GM18517 (cell line): ENCODE results near the gene METTL1.

Source experiments
- ATAC-seq: cut with Tn5 transposase; IDR thresholded peaks from one replicate; pipeline ENCODE4 v1.9.1; 2021; ENCODE audit warnings: mild to moderate bottlenecking, moderate library complexity; ENCODE audit not compliant: unreplicated experiment

The METTL1 gene

DNA sequence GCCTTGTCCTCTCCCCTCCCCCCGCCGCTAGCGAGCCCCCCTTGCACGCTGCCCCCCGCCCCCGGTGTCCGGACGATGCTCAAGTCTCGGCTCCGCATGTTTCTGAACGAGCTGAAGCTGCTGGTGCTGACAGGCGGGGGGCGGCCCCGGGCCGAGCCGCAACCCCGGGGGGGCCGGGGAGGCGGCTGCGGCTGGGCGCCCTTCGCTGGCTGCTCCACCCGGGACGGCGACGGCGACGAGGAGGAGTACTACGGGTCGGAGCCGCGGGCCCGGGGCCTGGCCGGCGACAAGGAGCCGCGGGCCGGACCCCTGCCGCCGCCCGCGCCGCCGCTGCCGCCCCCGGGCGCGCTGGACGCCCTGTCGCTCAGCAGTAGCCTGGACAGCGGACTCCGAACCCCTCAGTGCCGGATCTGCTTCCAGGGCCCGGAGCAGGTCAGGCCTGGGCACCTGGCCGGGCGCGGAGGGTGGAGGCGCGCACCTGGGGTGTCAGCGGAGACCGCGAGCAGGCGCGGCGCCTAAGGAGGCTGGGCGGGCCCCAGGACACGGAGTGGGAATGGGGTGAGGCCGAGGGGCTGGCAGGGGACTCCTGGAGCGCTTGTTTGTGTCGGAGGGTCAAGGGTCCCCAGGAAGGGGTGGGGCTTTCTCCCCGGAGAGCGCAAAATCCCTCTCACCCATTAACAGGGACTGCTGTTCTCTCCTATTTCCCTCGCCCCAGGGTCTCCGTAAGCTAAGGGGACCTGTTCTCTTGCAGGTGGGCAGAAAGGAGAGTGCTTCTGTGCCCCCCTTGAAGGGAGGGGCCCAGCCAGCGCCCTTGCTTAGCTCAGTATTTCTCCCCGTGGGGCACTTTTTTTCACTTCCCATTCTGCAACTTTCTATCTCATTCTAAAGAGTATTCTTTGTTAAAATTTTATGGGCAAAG lies 16.2 kb downstream of the METTL1 start:
- ATAC-seq, result no peak

DNA sequence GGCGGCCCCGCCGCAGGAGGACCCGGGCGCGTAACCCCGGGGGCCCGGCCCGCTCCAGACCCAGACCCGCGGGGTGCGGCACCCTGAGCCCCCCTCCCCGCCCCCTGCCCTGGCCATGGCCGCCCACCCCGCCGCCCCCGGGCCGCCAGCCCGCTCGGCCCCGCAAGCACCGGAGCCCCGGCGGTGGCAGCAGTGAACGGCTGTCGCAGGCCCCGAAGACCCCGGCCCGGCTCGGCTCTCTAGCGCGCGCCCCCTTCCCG lies 16.8 kb downstream of the METTL1 start:
- no peak for ATAC-seq

DNA sequence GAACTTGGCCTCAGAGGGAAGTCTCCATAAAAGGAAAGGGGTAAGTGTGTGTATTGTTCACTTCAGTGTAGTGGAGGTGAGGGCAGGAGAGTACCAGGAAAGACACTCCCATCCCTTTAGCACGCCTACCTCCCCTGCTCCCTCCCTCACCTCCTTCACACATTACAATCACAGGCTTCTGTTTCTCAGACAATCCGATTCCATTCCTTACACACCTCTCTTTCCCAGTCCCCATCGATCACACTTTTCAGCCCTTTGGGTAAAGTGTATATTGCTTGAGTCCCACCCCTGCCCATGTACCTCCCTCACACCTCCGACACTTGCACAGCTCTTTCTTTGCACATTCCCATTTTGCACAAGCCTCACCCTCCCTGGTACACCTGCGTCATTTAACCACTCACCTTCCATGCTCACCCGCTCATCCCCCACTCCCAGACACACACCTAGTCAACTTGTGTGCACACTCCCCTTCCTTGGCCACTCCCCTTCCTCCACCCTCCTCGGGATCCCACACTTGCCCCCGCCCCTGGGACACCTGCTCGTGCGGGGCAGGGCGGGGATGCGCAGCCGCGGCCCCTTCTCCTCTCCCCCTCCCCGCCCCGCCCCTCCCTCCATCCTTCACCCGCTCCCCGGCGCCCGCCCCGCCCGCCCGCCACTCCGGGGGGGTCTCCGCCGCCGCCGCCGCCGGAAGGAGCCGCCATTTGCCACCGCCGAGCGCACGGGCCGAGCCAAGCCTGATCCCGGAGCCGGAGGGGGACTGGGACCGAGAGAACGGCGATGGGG lies 17.3 kb downstream of the METTL1 start, which contains the start of gene MARCHF9:
TSS of gene MARCHF9 (plus strand) at position 693 of the 783 bp plus-strand sequence. CDS start 426 bp downstream, outside the sequence.
- peak; percentile 34 for ATAC-seq

DNA sequence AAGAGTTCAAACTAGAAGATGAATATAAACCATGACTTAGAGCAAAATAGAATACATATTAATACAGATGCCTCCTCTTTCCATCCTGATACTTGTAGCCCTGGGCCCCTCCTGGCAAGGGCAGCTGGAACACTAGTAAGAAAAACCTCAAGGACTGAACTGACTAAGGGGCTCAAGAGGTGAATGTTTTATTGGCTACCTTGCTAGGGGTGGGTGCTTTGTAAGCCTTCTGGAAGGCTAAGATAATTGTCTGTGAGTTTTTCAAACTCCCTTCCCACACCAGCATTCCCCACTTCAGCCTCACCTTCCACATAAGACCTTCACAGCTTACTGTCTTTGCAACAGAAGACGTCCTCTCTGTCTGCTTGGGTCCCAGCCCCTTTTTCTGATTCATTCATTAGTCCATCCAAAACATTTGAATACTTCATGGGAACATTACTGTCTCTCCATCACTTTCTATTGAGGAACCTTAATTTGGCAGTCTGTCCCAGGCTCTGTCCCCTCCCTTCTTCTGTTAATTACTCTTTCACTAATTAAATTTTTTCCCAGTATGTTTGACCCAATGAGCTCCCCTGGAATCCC lies 18.1 kb downstream of the METTL1 start:
- ATAC-seq, result no peak

DNA sequence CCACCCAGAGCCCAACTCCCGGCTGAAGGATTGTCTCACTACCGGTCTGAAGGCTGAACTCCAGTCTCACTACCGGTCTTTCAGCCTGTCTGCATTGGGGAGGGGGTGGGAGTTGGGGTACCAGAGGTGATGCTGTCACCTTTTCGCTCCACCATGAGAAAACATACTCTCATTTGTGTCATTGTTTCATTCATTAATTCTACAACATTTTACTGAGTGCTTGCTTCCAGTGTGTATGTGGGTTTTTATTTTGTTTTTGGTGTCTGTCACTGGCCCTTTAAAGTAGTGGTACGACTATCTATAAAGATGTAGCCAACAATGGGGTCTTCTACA lies 19.3 kb downstream of the METTL1 start:
- no peak for ATAC-seq

DNA sequence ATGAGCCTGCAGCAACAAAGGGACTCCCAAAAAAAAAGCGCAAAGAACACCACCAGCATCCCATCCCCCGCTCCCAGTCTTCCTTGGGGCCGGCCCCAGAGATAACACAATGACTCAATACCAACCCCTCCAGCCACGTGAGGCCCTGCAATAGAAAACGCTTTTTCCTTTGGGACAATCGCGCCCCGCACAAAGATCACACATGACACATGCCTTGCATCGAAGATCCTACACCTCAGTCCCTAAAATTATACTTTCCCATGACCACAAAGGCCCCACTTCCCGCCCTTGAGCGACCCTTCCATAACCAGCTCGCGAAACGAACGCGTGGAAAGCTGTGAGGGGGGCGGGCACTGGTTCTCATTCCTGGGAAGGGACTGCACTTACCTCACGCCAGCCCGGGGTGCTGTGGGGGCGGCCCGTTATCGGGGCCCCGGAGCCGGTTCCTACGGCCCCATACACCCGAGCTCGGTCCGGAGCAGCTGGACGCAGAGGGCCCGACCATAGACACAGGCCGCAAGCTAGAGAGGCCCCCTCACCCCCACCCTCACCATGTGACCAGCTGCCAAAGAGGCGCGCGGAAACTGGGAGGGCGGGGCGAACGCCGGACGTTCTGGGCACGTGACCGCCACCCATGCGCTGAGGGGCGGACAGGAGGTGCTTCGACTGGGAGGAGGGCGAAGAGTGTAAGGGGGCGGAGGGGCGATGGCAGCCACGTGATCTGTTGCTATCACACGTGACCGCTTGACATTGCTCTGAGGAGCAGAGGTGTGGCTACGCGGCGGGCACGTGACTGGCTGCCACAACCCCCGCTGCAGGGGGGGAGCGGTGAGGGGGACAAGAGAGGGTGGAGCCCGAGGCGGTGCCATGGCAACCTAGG lies 19.9 kb downstream of the METTL1 start, which contains the start of gene CDK4:
TSS of gene CDK4 (minus strand) at position 523 of the 880 bp plus-strand sequence. CDS start 593 bp downstream, outside the sequence.
- peak; percentile 77 for ATAC-seq

DNA sequence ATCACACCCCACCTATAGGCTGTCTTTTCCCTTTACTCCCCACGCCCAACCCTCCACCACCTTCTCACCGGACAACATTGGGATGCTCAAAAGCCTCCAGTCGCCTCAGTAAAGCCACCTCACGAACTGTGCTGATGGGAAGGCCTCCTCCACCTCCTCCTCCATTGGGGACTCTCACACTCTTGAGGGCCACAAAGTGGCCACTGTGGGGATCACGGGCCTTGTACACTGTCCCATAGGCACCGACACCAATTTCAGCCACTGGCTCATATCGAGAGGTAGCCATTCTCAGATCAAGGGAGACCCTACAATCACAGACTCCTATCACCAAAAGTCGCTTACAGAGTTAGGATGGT lies 20.5 kb downstream of the METTL1 start:
- no peak for ATAC-seq

DNA sequence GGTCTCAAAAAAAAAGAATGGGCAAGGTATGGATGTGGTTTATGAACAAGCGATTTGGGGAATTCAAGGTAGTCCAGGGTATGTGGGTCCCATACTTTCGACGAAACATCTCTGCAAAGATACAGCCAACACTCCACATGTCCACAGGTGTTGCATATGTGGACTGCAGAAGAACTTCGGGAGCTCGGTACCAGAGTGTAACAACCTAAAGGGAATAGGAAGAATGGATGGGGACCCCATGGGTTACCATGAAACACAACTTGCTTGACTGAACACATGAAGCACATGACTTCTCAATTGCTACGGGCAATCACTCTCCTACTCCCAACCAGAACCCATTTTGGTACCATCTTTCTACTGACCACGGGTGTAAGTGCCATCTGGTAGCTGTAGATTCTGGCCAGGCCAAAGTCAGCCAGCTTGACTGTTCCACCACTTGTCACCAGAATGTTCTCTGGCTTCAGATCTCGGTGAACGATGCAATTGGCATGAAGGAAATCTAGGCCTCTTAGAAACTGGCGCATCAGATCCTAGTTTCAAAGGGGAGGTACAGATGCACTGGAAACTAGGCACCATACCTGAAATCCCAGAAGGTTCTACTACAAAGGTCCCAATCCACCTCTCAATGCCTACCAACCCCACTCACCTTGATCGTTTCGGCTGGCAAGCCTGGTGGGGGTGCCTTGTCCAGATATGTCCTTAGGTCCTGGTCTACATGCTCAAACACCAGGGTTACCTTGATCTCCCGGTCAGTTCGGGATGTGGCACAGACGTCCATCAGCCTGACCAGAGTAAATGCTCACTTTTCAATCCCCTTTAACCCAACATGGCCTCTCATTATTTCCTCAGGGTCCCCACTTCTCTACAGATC lies 21.1 kb downstream of the METTL1 start:
- ATAC-seq, result no peak

DNA sequence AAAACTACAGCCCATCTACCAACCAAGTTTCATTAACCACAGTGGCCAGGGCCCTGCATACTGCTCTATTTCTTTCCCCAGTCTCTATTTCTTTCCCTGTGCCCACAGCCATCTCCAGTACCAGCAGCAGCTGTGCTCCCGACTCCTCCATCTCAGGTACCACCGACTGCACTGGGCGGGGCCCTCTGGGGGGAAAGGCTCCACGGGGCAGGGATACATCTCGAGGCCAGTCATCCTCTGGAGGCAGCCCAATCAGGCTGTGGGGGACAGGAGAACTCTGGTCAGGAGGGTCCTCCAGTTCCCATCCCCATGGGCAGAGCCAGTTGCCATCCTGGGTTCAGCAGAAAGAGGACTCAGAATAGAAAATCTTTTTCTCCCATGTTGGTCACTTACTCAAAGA lies 22.8 kb downstream of the METTL1 start:
- no peak for ATAC-seq

DNA sequence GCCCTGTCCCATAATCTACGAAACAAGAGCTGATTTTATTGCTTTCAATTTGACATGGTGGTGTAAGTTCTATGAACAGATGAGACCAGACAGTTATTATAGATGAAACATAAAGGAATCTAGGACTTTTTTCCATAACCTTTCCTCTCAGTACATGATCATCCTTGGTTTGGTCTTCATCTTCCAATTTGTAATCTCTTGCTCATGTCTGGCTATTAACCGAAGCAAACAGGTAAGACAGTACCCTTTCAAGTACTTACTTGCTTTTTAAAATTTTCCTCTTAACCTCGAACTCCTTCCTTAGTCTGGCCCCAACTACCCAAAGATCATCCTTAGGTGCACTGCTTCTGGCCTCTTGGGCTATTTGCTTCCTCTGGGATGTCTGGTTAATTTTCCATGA lies 25.9 kb downstream of the METTL1 start:
- ATAC-seq, result no peak

DNA sequence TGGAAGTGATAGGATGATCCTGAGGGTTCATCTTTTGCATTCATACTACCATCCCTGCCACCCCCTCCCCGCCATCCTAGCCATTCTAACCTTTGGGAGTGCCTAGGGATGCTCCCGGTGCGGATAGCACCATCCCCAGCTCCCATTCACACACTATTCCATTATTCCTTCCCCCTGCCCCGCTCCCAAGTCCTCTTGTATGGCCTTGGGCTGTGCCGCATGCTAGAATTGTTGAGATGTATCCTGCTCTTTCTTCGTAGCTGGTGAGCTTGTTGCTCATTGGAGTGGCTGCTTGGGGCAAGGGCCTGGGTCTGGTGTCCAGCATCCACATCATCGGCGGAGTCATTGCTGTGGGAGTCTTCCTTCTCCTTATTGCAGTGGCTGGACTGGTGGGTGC lies 26.4 kb downstream of the METTL1 start:
- ATAC-seq, result no peak

DNA sequence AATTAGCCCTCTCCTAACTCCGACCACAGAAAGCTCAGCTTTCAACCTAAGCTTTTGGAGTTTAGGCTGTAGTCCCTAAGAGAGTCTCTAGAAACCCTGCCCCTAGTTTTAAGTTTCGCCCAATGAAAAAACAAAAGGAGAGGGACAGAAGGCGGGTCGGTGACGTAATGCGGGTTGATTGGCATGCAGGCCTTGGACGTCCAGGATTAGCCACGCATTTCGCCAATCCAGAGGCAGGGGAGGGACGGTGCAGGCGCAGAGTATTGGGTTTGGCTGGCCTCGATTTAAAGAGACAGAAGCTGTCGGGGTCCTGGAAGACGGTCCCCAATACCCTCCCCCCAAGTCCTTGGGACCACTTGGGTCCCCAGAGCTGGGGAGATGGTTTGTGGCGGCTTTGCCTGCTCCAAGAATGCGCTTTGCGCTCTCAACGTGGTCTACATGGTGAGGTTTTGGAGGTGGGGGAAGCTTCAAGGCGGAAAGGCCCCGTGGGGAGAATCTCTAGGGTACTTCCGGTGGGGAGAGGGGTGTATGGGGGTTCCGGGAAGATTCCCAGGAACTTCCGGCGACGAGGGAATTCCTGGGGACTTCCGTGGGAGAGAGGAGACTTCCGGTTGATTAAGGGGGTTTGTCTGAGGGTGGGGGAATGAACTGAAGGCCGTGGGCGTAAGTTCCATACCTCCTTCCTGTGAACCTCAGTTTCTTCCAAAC lies 27.0 kb downstream of the METTL1 start, which contains the start of gene TSPAN31:
TSS of gene TSPAN31 (plus strand) at position 263 of the 708 bp plus-strand sequence. CDS start at position 379, 116 bp downstream.
- ATAC-seq, result peak; percentile 79

DNA sequence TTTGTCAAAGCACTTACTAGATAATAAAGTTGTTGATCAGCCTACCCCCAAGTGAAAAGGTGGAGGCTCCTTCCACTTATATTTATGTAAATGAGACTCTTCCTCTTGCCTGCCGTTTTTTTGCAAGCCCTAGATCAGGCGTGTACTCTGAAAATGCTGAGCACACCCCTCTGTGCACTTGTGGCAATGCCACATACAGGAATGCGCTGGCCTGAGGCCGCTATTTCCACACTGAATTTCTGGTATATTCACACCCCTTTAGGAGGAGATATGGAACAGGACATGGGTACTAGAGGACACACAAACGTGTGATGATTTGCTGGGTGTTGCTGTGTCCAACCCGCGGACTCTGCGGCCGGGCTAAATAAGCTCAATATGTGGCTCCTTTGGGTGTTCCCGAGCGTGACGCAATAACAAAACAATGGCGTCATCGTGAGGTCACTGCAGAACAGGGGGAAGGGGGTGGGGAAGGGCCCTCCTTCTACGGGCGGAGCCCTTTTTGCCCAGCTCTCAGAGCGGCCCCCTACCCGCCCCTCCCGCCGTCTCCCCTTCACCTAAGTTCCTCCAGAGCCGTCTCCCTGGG lies 27.6 kb downstream of the METTL1 start:
- ATAC-seq, result peak; percentile 20

DNA sequence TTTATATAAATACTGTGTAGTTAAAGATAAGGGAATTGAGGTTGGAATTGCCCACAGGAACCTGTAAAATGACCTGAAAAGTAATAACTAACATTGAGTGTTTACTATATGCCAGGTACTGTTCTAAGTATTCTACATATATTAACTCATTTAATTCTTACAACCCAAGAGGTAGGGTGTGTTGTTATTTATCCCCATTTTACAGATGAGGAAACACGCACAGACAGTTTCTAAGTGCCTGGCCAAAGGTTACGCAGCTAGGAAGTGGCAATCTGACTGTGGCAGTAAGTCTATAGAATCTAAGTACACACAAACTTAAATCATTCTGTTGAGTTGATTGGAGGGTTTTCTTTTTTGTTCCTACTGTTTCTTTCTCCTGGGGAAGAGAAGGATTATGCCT lies 28.1 kb downstream of the METTL1 start:
- ATAC-seq, result no peak

DNA sequence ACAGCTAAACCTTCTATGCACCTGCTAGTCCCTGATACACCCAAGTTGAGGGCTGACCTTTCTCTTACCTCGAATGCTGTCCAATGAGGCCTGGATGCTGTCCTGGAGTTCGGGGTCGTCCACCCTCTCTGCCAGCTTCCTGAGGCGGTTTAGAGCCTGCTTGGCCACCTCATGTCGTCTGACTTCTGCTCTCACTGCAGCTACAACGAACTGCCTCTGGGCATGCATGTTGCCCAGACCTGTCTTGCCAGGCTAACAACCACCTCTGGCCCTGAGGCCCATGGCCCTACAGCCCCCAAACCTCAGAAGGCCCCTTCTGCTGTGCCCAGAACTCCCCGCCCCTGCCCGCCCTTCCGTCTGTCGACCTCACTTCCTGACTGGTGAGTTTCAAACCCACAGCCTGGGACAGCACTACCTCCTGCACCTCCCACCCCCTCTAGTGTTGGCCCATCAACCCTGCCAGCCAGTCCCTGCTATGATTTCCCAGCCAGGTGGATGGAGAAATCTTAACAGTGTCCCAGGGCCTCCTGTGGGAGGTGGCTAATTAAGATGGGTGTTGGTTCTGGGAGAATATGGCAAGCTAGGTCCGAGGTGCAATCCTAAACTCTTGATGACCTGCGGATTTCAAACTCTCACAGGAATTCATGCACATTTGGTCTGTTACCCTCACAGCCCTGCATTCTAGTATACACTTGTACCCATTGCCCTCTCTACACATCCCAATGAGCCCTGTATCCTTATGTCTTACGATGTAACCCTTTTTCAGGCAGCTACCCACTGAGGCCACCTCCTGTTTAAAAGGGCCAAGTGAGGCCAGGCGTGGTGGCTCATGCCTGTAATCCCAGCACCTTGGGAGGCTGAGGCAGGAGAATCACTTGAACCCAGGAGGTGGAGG lies 29.8 kb downstream of the METTL1 start:
- ATAC-seq, result peak; percentile 53

DNA sequence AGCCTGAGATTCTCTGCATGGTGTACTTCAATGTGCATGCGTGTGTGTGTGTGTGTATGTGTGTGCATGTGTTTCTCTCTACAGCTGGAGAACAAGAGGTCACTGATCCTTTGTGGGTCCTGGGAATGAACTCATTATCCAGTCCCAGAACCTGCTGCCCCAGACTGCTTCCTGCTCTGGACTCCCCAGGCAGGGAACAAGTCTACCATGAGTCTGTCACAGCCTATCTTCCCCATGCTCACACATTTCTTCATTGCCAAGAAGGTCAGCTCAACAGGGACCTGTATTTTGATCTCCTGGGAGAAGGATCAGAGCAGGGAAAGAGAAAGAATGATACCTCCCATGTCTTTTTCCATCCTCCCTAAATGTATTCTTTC lies 30.5 kb downstream of the METTL1 start:
- ATAC-seq, result no peak

DNA sequence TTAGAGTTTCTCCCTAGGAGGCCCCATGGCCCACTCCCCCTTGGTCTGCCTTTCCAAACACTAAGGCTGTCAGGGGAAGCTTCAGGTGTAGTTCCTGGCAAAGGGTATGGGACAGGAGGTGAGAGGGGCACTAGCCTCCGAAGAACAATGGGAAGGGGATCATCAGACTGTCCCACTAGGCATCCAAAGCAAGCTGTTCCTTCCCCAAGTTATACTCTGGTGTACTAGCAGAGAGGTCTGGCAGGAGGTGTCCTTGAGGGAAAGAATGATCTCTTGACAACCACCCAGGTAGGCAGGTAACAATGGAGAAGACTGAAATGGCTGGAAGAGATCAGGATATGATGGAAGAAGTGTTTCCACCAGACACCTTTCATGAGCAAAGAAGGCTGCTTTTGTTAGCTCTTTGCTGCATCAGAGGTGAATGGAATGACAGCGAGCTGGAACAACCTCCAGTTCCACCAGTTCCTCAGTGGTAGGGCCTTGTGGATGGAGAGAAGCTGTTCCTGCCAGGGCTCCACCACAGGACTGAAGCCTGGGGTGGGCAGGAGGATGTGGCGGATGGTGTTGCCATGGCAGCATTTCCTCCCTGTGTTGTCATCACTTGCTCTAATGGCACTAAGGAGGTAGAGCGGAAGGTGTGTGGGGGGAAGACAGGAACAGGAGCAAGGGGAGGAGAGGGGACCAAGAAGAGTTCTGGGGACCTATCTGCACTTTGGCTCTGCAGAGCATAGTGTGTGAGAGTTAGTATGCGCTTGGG lies 31.1 kb downstream of the METTL1 start:
- ATAC-seq, result peak; percentile 44
